Cardiac muscle cell (in vitro differentiated cells and primary cell): ENCODE measurements around the gene TRPC4AP. TPM values are rescaled to one million over a fixed set of nuclear protein-coding genes. Genes with fewer than 3 reads are reported as not detected.

Experiments
- DNase-seq, 2 donors: peaks; one replicate each; pipeline versions ENCODE4 v3.0.0 to v3.0.0-alpha.2; 2010 to 2017; ENCODE audit warnings: low read depth in 1 of 2, low spot score in 1 of 2
- H3K27ac ChIP-seq: fragments of 200-600 bp; sonication (generic); 2 replicates; pipeline ENCODE4 v1.5.1; 2016
- H3K27me3 ChIP-seq: fragments of 200-600 bp; sonication (generic); 2 replicates; pipeline ENCODE4 v1.6.0; 2016; ENCODE audit warnings: control low read depth
- H3K36me3 ChIP-seq: fragments of 200-600 bp; sonication (generic); 2 replicates; pipeline ENCODE4 v1.5.1; 2016; ENCODE audit warnings: control low read depth
- H3K4me1 ChIP-seq: fragments of 200-600 bp; sonication (generic); 2 replicates; pipeline ENCODE4 v1.8.1; 2017; ENCODE audit warnings: low read depth, mild to moderate bottlenecking, mixed run types
- H3K4me3 ChIP-seq: fragments of 200-600 bp; sonication (generic); 2 replicates; pipeline ENCODE4 v1.5.1; 2016; ENCODE audit warnings: mild to moderate bottlenecking
- H3K9me3 ChIP-seq: fragments of 200-600 bp; sonication (generic); 2 replicates; pipeline ENCODE4 v1.5.1; 2017; ENCODE audit warnings: low read depth, mild to moderate bottlenecking, control low read depth
- polyA plus RNA-seq: library from polyadenylated mRNA; unstranded; fragments of >200 nt; fragmentation: Nextera tagmentation; extraction: Ambion mirVana; gene quantifications from 2 replicates; pipeline ENCODE4 v1.2.1, GENCODE V29; 2016
- total RNA-seq: library from RNA; depleted of rRNA; stranded (reverse); fragments of >200 nt; gene quantifications from 2 replicates; pipeline ENCODE4 v1.2.3, GENCODE V29; 2016
- TF ChIP-seq, protein P1 (sequence below): IDR thresholded peaks from 2 replicates; pipeline ENCODE4 v1.5.1; 2012; ENCODE audit warnings: low read depth, mild to moderate bottlenecking, low read length

TRPC4AP gene
- total and polyA plus RNA-seq, 2 experiments from 2014 or later = 120 to 123 TPM

DNA sequence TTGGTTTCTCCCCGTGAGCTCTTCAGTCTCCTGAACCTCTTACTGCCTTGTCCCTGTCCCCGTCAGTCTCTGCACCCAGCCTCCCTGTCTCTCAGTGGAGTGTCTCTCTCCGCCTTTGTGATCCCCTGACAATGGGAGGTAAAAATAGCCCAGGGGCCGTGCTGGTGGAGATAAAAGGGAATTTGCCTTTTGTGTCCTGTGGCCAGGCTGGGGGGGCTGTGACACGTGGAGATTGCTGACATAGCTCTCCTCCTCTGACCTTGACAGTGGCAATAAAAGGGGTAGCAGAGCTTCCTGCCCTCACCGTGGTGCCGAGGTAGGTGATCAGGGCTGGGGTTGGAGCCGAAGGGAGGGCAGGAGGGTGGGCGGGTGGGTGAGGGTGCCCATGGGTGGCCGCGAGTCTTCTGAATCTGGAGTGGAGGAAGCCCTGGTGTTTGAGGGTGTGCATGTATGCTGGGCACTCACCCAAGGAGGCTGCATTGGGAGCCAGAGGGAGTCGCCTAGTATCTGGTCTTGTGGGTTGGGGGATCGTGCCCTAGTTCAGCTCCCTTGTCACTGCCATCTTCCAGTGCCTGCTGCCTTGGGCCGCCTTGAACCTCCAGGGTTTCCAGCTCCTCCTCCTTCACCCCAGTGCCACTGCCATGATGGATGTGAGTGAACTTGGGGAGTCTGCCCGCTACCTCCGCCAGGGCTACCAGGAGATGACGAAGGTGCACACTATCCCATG, 115.1 kb downstream of the TRPC4AP start:
- Histone ChIP-seq H3K27ac (peak overlapping the region; percentile 93), H3K4me3 (peak overlapping the region; percentile 8), H3K4me1 (peaks cover 55% of the 10 kb centered on the region), H3K36me3 (peaks cover 4% of the 10 kb centered on the region), H3K27me3 (no peaks in the 10 kb centered on the region), H3K9me3 (no peaks in the 10 kb centered on the region)
- TF ChIP-seq, protein P1, sequence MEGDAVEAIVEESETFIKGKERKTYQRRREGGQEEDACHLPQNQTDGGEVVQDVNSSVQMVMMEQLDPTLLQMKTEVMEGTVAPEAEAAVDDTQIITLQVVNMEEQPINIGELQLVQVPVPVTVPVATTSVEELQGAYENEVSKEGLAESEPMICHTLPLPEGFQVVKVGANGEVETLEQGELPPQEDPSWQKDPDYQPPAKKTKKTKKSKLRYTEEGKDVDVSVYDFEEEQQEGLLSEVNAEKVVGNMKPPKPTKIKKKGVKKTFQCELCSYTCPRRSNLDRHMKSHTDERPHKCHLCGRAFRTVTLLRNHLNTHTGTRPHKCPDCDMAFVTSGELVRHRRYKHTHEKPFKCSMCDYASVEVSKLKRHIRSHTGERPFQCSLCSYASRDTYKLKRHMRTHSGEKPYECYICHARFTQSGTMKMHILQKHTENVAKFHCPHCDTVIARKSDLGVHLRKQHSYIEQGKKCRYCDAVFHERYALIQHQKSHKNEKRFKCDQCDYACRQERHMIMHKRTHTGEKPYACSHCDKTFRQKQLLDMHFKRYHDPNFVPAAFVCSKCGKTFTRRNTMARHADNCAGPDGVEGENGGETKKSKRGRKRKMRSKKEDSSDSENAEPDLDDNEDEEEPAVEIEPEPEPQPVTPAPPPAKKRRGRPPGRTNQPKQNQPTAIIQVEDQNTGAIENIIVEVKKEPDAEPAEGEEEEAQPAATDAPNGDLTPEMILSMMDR = no peak
- DNase-seq = peak in 1 of 2 donors; percentile 90

DNA sequence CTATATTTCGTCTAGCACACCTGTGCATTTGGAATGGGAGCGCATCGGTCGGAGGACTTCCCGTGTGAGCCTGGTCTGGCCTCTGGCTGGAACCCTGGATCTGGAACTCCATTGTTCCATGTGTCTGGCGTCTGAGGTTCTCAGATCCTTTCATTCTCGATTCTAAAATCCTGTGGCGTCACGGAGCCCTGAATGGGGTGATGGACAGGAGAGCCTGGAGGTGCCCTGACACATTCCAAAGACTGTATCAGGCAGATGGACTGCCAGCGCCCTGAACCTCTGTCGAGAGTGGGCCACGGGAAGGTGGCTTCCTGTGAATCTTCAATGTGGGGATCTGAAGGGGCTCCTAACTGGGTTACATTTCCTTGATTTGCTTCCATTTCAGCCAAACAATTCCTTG, 116.3 kb downstream of the TRPC4AP start:
- no peaks in the 10 kb centered on the region for H3K27me3 ChIP-seq
- TF ChIP-seq, protein P1 = no peak
- H3K36me3 ChIP-seq = peaks cover 4% of the 10 kb centered on the region
- H3K4me1 ChIP-seq = peaks cover 65% of the 10 kb centered on the region
- H3K9me3 ChIP-seq = no peaks in the 10 kb centered on the region
- H3K27ac ChIP-seq = peak overlapping the region; percentile 93
- DNase-seq = no peak
- no peak overlapping the region for H3K4me3 ChIP-seq

DNA sequence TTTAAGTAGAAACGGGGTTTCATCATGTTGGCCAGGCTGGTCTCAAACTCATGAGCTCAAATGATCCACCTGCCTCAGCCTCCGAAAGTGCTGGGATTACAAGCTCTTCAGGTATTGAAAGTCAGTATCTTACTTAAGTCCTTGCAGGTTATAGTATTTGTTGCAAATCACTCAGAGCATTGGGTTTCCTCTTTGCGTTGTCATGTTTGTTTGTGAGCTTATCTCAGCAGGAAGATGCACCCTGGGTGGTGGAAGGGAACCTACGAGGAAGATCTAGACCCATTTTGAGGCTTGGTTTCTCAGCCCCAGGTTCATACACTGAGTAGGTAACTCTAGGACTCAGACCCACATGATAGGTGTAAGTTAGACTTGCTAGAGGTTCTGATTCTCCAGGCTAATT, 118.4 kb downstream of the TRPC4AP start:
- H3K4me1 ChIP-seq = peaks cover 75% of the 10 kb centered on the region
- TF ChIP-seq, protein P1 = no peak
- H3K27ac ChIP-seq = peak overlapping the region; percentile 9
- DNase-seq = no peak
- no peaks in the 10 kb centered on the region for H3K9me3 ChIP-seq
- H3K4me3 ChIP-seq = no peak overlapping the region
- H3K36me3 ChIP-seq = no peaks in the 10 kb centered on the region
- no peaks in the 10 kb centered on the region for H3K27me3 ChIP-seq

DNA sequence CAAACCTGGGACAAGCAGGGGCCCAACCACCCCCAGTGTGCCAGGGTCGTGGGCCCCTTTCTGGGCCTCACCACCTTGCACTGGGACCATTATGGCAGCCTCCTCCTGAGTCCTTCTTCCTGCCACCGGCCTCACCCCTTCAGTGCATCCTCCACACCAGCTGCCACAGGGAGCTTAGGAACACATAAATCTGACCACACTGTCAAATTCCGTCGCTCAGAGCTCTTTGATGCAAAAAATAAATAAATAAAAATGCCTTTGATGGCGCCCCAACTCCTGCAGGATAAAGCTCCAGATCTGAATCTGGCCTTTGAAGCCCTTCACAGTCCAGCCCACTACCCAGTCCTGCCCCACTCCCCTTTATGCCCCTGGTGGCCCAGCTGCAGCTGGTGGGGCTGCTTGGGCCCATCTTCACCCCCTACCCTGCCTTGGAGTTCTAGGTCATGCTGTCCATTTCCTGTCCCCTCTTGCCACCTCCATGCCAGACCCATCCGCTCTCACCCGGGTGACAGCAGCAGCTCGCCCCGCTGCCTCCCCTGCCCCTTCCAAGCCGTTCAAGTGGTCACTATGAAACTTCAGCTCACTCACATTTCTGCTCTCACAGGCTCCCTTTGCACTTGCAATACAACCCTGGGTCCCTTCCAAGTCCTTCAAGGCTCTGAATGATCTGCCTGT, 120.9 kb downstream of the TRPC4AP start:
- peak overlapping the region; percentile 6 for H3K27ac ChIP-seq
- H3K36me3 ChIP-seq = no peaks in the 10 kb centered on the region
- no peaks in the 10 kb centered on the region for H3K27me3 ChIP-seq
- TF ChIP-seq, protein P1 = no peak
- H3K4me1 ChIP-seq = peaks cover 72% of the 10 kb centered on the region
- DNase-seq = no peak
- no peak overlapping the region for H3K4me3 ChIP-seq
- no peaks in the 10 kb centered on the region for H3K9me3 ChIP-seq

DNA sequence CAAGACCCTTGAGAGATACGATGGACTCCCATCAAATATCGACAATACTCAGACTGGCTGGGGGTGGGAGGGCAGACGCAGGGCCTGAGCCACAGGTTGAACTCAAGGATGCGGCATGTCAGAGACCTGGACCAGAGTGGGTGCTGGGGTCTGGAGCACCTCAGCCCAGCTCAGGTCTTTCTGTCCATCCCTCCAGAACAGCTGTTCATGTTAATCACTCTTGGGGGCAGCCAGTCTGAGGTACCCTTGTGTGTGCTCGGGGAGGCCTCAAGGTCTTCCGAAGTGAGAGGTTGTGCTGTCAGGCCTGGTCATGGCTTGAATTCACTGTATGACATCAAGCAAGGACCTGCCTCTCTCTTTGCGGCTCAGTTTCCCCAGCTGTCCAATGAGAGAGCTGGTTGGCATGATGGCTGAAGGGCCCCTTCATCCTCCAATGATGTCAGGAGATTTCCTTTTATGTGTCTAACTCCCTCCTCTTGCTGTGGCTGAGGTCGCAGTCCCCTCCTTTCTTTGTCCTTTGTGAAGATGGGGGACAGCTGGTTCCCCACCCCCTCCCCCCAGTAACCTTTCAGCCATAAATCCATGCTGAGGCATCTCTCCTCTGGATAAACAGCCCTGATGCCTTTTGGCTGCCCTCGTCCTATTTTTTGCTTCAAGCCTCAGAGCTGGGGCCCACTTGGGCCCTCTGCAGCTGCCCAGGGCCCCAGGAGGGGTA, 121.6 kb downstream of the TRPC4AP start:
- Histone ChIP-seq H3K4me1 (peaks cover 67% of the 10 kb centered on the region), H3K36me3 (no peaks in the 10 kb centered on the region), H3K27me3 (no peaks in the 10 kb centered on the region), H3K4me3 (no peak overlapping the region), H3K9me3 (no peaks in the 10 kb centered on the region), H3K27ac (peak overlapping the region; percentile 95)
- DNase-seq = no peak
- TF ChIP-seq, protein P1 = no peak
